ENCODE measurements around the gene PARVG.

Gene PARVG

GRCh38 chr22:44197271-44197670 is 16.5 kb downstream of the PARVG start:
- no peak for DNase-seq

DNA sequence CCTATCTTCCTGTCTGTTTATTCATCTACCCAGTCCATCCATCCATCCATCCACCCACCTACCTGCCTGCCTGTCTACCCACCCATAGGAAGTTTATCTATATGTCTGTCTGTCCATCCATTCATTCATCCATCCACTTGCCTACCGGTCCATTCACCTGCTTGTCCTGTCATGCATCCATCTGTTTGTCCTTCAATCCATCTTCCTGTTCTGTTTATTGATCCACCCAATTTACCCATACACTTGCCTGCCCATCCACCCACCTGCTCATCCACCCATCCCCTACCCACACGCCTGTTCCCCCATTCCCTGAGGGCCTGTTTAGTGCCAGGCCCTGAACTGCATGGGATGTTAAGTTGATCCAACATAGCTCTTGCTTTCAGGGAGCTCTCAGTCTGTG is 18.4 kb downstream of the PARVG start:
- DNase-seq, result no peak

DNA sequence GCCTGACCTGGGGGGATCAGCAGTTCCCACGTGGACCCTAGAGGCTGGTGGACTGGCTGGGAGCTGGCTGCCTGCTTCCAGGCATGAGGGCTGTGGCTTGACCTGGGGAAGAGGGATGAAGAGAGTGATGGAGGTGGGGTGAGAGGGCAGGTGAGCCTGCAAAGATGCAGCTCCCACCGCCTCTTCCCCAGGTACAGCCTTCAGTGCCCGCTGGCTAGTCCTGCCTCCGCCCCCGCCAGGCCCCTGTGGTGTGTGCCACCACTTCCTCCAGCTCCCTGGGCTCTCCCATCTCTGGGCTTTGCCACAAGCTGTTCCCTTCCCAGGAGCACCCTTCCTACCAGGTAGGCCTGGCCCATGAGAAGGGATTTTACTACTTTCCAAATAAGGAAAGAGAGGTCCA is 19.1 kb downstream of the PARVG start:
- no peak for DNase-seq

DNA sequence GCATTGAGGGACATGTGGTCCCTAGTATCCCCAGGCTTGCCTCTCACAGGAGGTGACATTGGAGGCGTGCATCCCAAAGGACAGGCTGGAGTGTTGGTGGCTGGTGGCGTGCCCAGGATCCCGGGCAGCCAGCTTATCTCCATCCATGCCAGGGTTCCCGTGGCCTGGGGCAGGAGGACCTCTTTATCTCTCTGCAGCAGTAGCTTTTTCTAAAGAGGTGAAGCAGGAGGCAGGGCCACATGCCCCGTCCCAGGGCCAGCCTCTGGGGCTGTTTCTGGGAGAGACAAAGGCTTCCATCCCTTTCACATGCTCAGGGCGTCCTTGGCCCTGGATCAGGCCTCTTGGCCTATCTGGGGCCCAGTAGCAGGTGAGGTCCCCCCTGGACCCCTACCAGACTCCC is 19.7 kb downstream of the PARVG start:
- DNase-seq, result no peak

GRCh38 chr22:44200855-44201550 is 20.3 kb downstream of the PARVG start:
- DNase-seq, result no peak

- no peak for DNase-seq
These were observed 20.9 kb downstream of the PARVG start for GRCh38 chr22:44201665-44202064.

DNA sequence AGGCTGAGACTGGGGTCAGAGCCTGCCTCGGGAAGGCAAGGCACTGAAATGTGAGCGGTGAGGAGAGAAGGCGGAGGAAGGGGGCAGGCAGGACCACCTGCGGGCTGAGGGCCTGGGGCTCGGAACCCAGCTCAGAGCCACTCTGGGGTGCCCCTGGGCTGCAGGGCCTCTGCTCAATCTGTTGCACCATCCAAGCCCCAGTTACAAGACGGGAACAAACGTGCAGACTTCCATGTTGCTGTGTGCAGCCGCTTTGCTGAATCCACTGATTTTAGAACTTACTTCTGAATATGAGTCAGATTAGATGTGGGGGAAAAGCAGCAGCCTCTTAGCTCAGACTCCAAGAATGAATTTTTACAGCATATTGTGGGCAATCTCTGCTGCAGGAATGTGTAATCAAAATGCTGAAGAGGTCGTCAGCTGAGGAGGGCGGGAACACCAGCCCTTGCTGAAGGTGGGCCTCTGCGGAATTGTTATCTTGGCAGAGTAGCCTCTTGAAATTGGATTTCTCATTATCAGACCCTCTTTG is 21.6 kb downstream of the PARVG start:
- DNase-seq, result no peak

DNA sequence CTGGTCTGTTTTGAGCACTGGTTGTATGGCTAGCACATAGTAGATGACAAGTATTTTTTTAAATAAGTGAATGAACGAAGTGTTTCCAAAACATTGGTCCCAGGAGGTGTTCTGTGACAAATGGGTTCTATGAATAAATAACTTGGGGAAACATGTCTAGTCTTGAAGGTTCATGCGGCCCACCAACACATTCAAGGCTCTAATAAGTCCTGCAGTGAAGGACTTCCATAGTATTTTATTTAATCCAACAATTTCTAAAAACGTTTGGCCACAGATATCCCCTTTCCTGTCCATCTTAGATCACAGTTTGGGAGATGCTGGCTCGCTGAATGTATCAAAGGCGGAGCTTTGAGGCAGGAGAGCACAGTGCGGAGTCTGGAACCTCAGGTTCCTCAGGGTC is 22.5 kb downstream of the PARVG start:
- DNase-seq, result no peak

GRCh38 chr22:44204739-44205515 is 24.2 kb downstream of the PARVG start:
- DNase-seq, result no peak

DNA sequence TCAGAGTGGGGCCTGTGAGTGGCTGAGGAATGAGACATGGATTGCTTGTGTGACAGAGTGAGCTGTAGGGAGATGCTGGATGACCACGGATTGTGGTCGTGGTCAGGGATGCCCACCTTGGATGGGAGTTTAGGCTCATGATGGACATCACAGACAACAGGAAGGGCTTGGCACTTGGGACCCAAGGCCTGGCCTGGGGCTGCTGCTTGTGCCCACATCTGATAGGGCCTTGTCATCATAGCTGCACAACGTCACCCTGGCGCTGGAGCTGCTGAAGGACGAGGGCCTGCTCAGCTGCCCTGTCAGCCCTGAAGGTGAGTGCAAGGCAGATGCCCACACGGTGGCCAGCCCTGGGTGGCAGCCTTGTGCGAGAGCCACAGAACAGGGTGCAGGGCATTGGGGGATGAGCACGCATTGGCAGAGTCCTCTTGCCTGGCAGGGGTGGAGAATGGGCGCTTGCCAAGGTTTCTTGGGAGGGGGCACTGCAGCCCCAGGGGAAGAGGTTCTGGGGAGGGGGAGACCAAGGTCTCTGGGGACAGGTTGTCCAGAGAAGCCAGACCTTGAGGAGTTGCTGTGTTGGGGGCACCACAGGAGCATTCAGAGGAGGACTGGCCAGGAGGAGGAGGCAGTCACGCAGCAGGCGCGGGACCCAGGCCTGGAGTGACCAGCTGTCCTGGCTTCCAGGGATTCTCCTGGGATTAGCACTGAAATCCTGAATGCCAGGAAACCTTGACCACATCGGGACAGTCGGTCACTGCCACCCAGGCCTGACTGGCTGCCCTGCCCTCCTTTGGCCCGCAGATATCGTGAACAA is 25.0 kb downstream of the PARVG start:
- DNase-seq, result no peak

GRCh38 chr22:44206330-44206645 is 25.6 kb downstream of the PARVG start:
- DNase-seq, result no peak

- no peak for DNase-seq
These were observed 26.0 kb downstream of the PARVG start for GRCh38 chr22:44206696-44207095.

DNA sequence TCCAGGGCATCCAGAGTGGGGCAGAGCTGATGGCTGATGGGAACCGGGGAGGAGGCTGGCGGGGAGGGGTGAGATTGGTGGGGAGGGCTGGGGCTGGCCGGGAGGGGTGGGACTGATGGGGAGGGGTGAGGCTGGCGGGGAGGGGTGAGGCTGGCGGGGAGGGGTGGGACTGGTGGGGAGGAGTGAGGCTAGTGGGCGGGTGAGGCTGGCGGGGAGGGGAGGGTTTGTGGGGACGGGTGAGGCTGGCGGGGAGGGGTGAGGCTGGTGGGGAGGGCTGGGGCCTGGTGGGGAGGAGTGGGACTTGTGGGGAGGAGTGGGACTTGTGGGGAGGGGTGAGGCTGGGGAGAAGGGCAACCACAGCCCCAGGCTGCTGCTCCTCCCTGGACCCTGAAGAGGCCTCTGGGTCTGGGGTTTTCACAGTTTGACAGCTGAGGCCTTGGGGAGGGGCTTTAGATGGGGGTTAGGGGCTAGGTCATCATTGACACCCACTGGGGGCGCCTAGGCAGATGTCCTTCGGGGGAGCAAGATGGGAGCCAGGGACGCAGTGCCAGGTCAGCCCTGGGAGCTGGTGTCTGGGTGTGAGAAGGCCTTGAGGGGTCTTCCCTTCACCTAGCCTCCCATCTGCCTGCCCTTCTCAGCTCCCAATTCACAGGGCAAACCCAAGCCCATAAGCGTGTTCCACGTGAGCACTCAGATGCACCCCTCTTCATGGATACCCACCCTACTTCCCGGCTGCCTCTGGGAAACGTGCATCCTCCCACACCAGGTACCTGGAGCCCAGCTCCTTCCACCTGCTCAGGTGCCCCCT is 26.7 kb downstream of the PARVG start:
- DNase-seq, result no peak

DNA sequence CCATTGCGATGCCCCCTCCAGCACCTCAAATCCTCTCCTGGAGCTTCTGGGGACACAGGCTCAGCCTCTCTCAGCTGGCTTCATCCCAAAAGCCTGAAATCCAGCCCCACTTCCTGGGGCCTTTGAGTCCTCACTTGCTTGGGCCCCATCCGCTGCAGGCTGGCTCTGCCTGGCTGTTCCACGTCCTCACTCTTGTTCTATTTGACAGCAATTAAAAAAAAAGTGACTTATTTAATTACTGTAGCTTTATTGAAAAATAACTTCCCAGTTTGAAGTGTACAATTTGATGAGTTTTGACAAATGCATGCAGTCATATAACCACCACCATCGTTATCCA is 27.2 kb downstream of the PARVG start:
- DNase-seq, result no peak

DNA sequence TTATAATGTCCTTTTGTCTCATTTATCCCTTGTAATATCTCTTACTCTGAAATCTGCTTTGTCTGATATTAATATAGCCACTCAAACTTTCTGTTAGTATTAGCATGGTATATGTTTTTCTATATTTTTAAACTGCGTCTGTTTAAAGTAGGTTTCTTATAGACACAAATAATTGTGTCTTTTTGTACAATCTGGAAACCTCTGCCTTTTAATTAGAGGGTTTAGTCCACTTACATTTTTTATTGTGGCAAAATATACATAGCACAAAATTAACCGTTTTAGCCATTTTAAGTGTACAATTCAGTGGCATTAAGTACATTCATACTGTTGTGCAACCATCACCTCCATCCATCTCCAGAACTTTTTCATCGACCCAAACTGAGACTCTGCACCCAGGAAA is 28.6 kb downstream of the PARVG start:
- DNase-seq, result no peak

- DNase-seq, result no peak
These were observed 30.0 kb downstream of the PARVG start for GRCh38 chr22:44210722-44211121.

DNA sequence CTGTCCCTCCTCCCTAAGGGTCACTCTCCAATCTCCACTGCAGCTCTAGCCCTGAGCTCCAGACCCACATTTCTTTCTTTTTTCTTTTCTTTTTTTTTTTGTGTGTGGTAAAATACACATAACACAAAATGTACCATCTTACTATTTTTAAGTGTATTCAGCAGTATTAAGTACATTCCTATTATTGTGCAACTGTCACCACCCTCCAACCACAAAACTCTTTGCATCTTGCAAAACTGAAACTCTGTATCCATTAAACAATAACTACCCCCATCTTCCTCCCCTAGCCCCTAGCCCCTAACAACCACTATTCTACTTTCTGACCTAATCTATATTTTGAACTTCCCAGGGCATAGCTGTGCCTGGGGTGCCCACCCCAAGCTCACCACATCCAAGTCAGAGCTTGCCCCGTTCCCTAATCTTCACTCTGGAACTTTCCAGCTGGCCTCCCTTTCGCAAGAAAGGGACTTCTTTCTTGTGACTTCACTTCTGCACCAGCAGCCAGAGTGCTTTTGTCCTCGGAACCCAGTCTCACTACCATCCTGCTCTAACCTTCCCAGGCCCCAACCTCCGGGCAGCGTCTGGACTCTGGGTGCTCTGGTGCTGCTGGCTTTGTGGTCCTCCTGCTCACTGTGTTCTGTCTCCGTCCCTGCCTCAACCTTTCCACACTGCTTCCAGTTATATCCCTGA is 30.7 kb downstream of the PARVG start:
- no peak for DNase-seq

DNA sequence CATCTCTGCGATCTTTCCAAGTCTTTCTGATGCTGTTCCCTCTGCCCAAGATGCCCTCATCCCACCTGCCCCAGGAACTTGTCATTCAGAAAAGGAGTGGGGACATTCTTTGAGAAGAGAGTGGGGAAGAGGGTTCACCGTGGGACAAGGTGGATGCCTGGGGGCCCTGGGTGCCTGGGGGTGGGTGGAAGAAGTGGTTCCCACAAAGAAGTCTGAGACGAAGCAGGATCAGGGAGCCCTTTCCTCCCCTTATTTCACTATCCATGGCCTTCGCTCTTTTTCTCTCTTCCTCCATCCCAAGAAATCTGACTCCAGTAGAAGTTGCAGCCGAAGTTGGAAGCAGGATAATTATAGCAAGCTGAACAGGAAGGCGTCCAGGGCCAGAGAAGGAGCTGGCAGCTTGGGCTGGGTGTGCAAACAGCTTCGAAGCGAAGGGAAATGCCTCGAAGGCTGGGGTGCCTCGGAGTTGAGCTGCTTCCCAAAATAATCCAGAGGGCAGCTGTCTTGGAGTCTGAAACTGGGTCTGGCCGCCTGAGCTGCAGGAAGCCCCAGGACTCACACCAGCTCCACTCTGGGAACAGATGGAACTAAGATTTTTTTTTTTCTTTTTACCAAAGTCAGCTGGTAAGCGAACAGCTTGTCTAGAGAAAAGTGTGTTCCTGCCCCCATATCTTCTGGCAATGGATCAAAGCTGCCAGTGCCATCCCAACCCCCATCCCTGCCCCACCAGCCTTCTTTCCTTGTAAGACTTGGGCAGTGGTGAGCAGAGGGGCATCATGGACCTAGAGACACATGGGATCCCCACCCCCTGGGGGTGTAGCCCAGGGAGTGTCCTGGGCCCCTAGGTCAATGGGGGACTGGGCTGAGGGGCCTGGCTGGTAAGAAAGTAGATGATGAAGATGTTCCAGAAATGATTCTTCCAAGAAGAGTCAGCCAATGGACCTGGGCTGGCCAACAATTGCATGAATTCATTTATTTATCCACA is 31.5 kb downstream of the PARVG start:
- DNase-seq, result no peak

- DNase-seq, result no peak
These were observed 32.2 kb downstream of the PARVG start for GRCh38 chr22:44212936-44213335.

DNA sequence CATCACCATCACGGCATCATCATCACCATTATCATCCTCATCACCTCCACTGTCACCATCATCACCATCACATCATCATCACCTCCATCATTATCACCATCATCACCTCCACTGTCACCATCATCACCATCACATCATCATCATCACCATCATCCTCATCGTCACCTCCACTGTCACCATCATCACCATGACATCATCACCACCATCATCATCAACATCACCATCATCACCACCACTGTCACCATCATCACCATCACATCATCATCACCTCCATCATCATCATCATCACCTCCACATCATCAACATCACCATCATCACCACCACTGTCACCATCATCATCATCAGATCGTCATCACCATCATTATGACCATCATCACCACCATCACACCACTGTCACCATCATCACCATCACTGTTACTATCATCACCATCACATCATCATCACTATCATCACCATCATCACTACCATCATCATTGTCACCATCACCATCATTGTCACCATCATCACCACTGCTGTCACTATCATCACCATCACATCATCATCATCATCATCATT is 32.8 kb downstream of the PARVG start:
- DNase-seq, result no peak

DNA sequence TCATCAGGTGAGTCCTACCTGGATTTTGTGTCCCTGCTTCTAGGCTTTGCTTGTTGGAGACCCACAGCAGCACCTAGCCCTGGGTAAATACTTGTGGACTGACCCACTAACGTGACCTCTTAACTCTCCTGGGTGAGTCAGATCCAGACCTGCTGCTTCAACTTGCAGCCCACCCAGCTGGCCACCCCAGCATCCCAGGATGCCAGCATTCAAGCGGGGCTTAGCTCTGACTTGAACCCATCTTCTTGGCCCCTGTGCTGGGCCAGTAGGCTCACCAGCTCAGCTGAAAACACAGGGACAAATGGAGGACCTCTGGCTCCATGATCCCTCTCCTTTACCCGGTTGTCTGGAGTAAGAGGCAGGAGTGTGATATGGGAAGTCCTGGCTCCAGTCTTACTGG is 33.5 kb downstream of the PARVG start:
- no peak for DNase-seq
